Stimulated activated naive B cell treated with anti-CD40 and anti-IgM and Interleukin-4, amounts not matched to agents 10 μg/mL and 1 μg/mL and 100 μg/mL, for 72 hours (primary cell): ENCODE data around the gene ZNF598.

Experiments
- ATAC-seq, 2 donors: fragments of 150-1000 bp; cut with Tn5 transposase; replicated peaks; 2 replicates each; pipeline ENCODE4 v1.10.0; 2021; ENCODE audit warnings: moderate library complexity in 1 of 2
- DNase-seq: peaks from one replicate; pipeline ENCODE4 v3.0.0; 2021
- H3K27ac Mint-ChIP-seq: one replicate; pipeline ENCODE4 v1.8.0; 2022; ENCODE audit warnings: mild to moderate bottlenecking, mixed read lengths
- H3K27me3 Mint-ChIP-seq, 2 donors: one replicate each; pipeline ENCODE4 v1.8.0; 2022; ENCODE audit warnings: mixed read lengths in 2 of 2
- H3K36me3 Mint-ChIP-seq, 2 donors: one replicate each; pipeline ENCODE4 v1.8.0; 2022; ENCODE audit warnings: mixed read lengths in 2 of 2, mild to moderate bottlenecking in 1 of 2
- H3K4me1 Mint-ChIP-seq, 2 donors: one replicate each; pipeline ENCODE4 v1.8.0; 2022; ENCODE audit warnings: mixed read lengths in 2 of 2, mild to moderate bottlenecking in 1 of 2
- H3K4me3 Mint-ChIP-seq, 2 donors: one replicate each; pipeline ENCODE4 v1.8.0; 2022; ENCODE audit warnings: mild to moderate bottlenecking in 2 of 2, mixed read lengths in 2 of 2, moderate library complexity in 1 of 2
- H3K9me3 Mint-ChIP-seq, 2 donors: one replicate each; pipeline ENCODE4 v1.8.0; 2022; ENCODE audit warnings: mixed read lengths in 2 of 2, mild to moderate bottlenecking in 1 of 2

ZNF598 gene

DNA sequence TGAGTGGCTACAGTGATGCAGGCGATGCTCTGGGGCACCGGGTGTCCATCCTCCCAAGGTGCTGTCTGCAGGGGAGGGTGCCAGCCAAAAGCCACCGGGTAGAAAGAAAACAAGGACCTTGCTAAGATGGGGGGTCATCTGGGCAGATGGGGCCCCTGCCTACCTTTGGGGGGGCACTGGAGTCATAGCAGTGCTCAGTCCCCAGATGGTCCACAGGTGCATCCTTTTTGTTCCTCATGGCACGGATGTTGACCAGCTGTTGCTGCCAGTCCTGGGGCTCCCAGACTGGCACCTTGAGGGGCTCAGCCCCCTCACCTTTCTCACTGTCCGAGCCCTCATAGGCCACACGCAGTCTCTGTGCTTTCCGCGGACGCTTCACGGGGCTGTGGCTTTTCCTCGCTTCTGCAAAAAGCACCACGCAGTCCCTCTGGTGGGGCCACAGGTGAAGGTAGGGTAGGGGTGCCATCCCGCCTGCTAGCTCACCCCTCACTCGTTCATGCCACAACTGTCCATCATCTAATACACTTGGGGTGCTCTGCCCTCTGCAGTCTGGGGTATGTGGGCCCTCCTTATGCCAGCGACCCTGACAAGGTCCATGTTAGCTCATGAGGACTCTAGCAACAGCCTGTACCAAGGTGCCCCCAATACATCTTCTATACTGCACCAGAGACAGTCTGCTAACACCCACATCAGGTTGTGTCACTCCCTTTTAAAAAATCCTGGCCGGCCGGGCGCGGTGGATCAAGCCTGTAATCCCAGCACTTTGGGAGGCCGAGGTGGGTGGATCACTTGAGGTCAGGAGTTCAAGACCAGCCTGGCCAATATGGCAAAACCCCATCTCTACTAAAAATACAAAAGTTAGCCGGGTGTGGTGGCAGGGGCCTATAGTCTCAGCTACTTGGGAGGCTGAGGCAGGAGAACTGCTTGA is 36.6 kb upstream of the ZNF598 start:
- H3K9me3 Mint-ChIP-seq: no peaks in the 10 kb centered on the region
- no peak for ATAC-seq
- peaks cover 24 to 38% of the 10 kb centered on the region in 2 donors for H3K4me1 Mint-ChIP-seq
- no peak for DNase-seq
- no peak overlapping the region for H3K27ac Mint-ChIP-seq
- H3K4me3 Mint-ChIP-seq: peak overlapping the region; percentile 93 to 95
- H3K27me3 Mint-ChIP-seq: no peaks in the 10 kb centered on the region
- peaks cover 6 to 13% of the 10 kb centered on the region in 2 donors for H3K36me3 Mint-ChIP-seq

DNA sequence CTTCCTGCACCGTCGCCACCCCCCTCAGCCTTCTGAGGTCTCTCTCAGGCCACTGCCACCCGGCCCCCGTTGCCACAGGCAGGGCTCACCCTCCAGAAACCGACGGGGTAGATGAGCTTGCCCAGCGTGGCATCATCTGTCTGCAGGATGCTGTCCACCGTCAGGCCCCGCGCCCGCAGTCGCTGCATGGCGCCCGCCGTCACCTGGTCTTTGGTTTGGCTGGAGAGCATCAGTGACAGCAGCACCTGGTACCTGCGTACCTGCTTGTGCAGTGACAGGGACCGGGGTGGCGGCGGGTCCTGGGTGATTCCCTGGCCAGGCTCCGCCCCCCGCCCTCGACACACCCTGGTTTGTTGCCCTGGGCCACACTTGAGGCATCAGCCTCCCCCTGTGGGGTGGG is 34.9 kb upstream of the ZNF598 start:
- H3K4me3 Mint-ChIP-seq: no peak overlapping the region
- H3K4me1 Mint-ChIP-seq: peaks cover 24 to 38% of the 10 kb centered on the region in 2 donors
- no peaks in the 10 kb centered on the region for H3K9me3 Mint-ChIP-seq
- H3K27me3 Mint-ChIP-seq: no peaks in the 10 kb centered on the region
- no peak for DNase-seq
- ATAC-seq: no peak
- H3K36me3 Mint-ChIP-seq: peaks cover 4 to 8% of the 10 kb centered on the region in 2 donors
- no peak overlapping the region for H3K27ac Mint-ChIP-seq

- peak overlapping the region; percentile 6 to 22 for H3K4me3 Mint-ChIP-seq
- H3K27ac Mint-ChIP-seq: peak overlapping the region; percentile 47
- ATAC-seq (peak in 1 of 2 donors; percentile 9), DNase-seq (peak; percentile 35)
- H3K9me3 Mint-ChIP-seq: no peaks in the 10 kb centered on the region
- peaks cover 4 to 8% of the 10 kb centered on the region in 2 donors for H3K36me3 Mint-ChIP-seq
- H3K4me1 Mint-ChIP-seq: peaks cover 23 to 37% of the 10 kb centered on the region in 2 donors
- no peaks in the 10 kb centered on the region for H3K27me3 Mint-ChIP-seq
These were observed 34.2 kb upstream of the ZNF598 start for GRCh38 chr16:2043667-2044451.

DNA sequence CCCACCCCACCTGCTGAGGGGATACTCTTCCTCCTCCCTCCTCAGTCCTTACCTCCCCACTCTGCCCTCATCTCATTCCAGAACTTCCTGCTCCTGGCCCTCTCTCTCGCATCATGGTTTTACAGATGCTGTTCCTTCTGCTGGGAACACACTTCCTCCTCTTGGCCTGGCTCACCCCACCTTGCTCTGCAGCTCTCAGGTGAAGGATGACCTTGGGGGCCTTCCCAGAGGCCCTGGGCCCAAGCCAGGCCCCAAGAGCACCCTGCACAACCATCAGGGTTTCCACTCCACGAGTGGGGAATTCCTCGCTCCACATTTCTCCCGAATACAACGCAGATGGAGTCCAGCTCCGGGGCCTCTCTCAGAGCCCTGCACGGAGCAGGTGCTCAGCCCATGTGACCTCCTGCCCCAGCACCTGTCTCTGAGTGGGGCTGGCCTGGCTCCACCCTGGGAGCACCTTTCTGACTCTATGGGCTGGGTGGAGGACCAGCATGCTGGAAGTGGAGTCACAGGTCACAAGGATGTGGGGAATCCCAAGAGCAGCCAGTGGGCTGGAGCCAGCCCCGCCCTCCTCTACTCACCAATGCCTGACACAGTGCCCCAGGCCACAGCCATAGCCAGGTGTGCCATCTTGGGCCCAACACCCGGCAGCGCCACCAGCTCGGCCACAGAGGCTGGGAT is 33.5 kb upstream of the ZNF598 start:
- no peak for ATAC-seq
- no peaks in the 10 kb centered on the region for H3K9me3 Mint-ChIP-seq
- no peak overlapping the region for H3K4me3 Mint-ChIP-seq
- no peak for DNase-seq
- peaks cover 18 to 29% of the 10 kb centered on the region in 2 donors for H3K4me1 Mint-ChIP-seq
- H3K27ac Mint-ChIP-seq: peak overlapping the region; percentile 43
- H3K27me3 Mint-ChIP-seq: no peaks in the 10 kb centered on the region
- H3K36me3 Mint-ChIP-seq: peaks cover 4 to 8% of the 10 kb centered on the region in 2 donors

DNA sequence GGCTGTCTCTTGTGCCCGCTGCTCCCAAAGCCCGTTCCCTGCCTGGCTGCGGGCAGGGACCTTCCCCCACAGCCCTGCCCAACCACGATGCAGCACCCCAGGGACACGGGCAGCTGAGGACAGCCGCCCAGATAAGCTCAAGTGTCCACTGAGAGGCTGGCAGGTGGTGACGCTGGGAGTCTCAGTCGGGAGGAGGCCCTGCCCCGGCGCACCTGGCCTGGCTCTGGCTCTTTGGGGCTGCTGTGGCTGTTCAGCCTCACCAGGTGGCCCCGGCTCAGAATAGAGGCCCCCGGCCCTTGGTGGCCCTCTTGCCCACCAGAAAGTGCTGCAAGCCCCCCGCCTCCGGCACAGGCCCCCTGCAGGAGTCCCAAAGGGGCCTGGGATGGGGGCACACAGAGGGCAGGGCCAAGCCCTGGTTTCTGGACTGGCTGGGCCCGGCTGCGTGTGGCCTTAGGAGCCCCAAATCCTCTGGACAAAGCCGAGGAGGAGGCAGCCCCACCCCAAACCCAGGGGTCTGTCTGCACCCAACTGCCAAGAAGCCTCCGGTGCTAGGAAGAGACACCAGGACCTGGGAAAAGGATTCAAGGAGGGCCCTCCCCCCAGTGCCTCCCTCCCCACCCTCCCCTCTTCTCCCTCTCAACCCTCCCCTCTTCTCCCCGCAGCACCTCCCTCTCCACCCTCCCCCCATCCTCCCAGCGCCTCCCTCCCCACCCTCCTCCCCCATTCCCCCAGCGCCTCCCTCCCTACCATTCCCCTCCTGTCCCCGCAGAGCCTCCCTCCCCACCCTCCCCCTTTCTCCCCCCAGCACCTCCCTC is 32.8 kb upstream of the ZNF598 start:
- Mint-ChIP-seq H3K36me3 (peaks cover 4 to 8% of the 10 kb centered on the region in 2 donors), H3K4me1 (peaks cover 18 to 27% of the 10 kb centered on the region in 2 donors), H3K4me3 (no peak overlapping the region), H3K9me3 (no peaks in the 10 kb centered on the region), H3K27ac (no peak overlapping the region), H3K27me3 (no peaks in the 10 kb centered on the region)
- DNase-seq (no peak), ATAC-seq (no peak)

DNA sequence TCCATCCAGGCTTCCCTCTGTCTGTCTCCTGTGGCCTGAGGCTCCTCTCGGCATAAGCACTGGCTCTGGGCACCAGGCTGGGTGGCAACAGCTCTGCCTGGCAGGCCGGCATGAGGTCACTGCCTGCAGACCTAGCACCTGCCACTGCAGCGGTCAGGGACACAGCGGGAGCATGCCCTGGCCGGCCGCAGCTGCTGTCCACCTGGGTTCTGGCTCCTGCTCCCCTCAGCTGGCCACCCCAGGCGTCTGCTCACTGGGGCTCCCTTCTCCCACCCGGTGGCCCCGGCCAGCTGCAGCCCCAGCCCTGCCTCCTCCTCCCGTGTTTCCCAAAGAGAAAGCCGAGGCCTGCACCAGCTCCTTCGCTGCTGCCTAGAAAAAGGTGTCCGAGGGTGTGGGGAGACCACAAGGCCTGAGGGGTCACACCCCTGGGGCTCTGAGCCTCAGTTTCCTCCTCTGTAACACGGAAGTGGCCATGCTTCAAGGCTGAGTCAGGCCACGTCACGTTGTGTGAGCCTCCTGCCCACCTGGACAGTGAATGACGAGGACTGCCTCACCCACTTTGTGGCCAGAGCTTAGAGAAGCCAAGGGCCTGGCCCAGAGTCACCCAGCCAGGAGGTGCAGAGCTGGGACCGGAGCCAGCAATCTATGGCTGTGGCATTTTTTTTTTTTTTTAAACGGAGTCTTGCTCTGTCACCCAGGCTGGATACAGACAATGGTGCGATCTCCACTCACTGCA is 31.3 kb upstream of the ZNF598 start:
- Mint-ChIP-seq H3K36me3 (peaks cover 4 to 8% of the 10 kb centered on the region in 2 donors), H3K27ac (no peak overlapping the region), H3K4me3 (no peak overlapping the region), H3K27me3 (peaks cover 0 to 6% of the 10 kb centered on the region in 2 donors), H3K4me1 (peaks cover 11 to 14% of the 10 kb centered on the region in 2 donors), H3K9me3 (no peaks in the 10 kb centered on the region)
- no peak for DNase-seq
- no peak for ATAC-seq

GRCh38 chr16:2040041-2040786 is 30.6 kb upstream of the ZNF598 start:
- peaks cover 11 to 14% of the 10 kb centered on the region in 2 donors for H3K4me1 Mint-ChIP-seq
- no peaks in the 10 kb centered on the region for H3K9me3 Mint-ChIP-seq
- DNase-seq (no peak), ATAC-seq (no peak)
- no peak overlapping the region for H3K27ac Mint-ChIP-seq
- no peak overlapping the region for H3K4me3 Mint-ChIP-seq
- peaks cover 4 to 8% of the 10 kb centered on the region in 2 donors for H3K36me3 Mint-ChIP-seq
- H3K27me3 Mint-ChIP-seq: peaks cover 0 to 6% of the 10 kb centered on the region in 2 donors

GRCh38 chr16:2039274-2040031 is 29.8 kb upstream of the ZNF598 start:
- no peak for ATAC-seq
- Mint-ChIP-seq H3K4me1 (peaks cover 11 to 13% of the 10 kb centered on the region in 2 donors), H3K27ac (no peak overlapping the region), H3K4me3 (no peak overlapping the region), H3K36me3 (peaks cover 4 to 8% of the 10 kb centered on the region in 2 donors), H3K9me3 (no peaks in the 10 kb centered on the region), H3K27me3 (peaks cover 0 to 11% of the 10 kb centered on the region in 2 donors)
- no peak for DNase-seq

DNA sequence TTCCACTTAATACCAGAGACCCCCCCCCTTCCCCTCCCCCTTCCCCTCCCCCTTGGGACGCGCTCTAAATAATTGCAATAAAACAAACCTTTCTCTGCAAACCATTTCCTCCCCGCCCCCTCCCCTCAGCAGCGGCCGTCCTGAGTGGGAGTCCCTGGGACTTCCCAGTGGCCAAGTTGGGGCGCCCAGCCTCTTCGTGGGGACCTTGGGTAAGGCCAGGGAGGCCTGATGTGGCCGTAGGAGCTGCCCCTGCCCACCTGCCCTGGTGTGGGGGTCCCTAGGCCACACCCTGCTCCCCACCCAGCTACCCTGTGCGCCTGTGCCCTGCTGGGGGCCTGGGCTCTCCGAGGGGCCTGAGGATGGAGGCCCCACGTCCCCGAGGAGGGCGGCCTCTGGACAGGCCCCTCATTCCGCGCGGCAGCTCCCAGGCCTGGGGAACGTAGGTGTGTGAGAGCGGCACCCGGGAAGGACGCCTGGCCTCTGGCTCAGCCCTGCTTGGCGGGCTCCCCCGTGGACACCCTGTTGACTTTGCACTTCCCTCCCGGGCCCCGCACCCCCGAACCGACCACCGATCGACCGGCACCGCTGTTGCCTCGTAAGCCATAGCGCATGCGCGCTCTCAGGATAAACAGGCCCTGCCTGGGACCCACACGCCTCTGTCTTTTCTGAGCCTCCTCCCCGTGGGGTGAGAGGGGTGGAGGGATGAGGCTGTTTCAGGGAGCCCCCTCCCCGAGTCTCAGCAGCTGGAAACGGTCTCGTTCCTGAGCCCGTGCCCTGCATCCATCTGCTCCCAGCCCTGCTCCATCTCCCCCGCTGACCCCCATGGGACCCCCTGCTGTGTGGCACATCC is 29.0 kb upstream of the ZNF598 start:
- H3K4me3 Mint-ChIP-seq: no peak overlapping the region
- DNase-seq: no peak
- no peak overlapping the region for H3K27ac Mint-ChIP-seq
- peaks cover 4 to 8% of the 10 kb centered on the region in 2 donors for H3K36me3 Mint-ChIP-seq
- no peak for ATAC-seq
- H3K27me3 Mint-ChIP-seq: peaks cover 0 to 17% of the 10 kb centered on the region in 2 donors
- no peaks in the 10 kb centered on the region for H3K9me3 Mint-ChIP-seq
- H3K4me1 Mint-ChIP-seq: peaks cover 7 to 10% of the 10 kb centered on the region in 2 donors

DNA sequence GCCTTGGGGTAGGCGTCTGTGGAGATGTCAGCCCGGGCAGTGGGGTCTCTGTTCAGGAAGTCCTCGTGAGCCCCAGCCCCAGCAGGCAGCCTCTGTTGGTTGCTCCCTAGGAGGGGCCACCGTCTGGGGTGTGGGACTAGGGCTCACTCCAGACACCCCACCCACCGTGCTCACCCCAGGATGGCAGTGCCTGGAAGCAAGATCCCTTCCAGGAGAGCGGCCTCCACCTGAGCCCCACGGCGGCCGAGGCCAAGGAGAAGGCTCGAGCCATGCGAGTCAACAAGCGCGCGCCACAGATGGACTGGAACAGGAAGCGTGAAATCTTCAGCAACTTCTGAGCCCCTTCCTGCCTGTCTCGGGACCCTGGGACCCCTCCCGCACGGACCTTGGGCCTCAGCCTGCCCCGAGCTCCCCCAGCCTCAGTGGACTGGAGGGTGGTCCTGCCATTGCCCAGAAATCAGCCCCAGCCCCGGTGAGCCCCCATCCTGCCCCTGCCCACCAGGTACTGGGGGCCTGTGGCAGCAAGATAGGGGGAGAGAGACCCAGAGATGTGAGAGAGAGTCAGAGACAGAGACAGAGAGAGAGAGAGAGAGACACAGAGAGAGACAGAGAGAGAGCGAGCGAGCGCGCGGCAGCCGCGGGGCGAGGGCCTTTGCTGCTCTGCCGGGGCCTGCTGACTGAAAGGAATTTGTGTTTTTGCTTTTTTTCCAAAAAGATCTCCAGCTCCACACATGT is 28.2 kb upstream of the ZNF598 start:
- peaks cover 0 to 11% of the 10 kb centered on the region in 2 donors for H3K4me1 Mint-ChIP-seq
- peaks cover 0 to under 1% of the 10 kb centered on the region in 2 donors for H3K36me3 Mint-ChIP-seq
- H3K27me3 Mint-ChIP-seq: peaks cover 0 to 19% of the 10 kb centered on the region in 2 donors
- H3K27ac Mint-ChIP-seq: no peak overlapping the region
- H3K4me3 Mint-ChIP-seq: no peak overlapping the region
- DNase-seq: no peak
- H3K9me3 Mint-ChIP-seq: no peaks in the 10 kb centered on the region
- no peak for ATAC-seq

DNA sequence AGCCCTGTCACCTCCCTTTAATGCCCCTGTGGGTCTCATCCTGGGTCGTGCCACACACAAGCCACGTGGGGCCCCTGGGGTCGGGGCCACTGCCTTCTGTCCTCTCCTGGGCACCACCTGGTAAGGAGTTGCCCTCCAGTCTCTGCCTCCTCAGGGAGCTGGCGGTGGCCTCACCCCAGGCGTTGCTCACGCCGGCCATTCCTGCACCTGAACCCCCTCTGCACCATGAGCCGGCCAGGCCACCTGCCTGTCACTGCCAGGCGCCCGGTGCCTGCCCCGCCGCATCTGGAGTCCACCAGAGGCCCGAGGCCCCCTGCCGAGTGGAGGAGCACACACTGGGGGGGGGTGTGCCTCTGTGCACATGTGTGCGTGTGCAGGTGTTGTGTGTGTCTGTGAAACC is 27.5 kb upstream of the ZNF598 start:
- Mint-ChIP-seq H3K4me1 (peaks cover 6 to 18% of the 10 kb centered on the region in 2 donors), H3K9me3 (no peaks in the 10 kb centered on the region), H3K27ac (no peak overlapping the region), H3K4me3 (no peak overlapping the region), H3K27me3 (peaks cover 0 to 23% of the 10 kb centered on the region in 2 donors), H3K36me3 (no peaks in the 10 kb centered on the region)
- ATAC-seq: no peak
- DNase-seq: no peak
